Large intestine (tissue), 3 donors: ENCODE measurements around the gene MIPEP. TPM values are rescaled to one million over a fixed set of nuclear protein-coding genes. Genes with fewer than 3 reads are reported as not detected.

ENCODE experiments used
- DNase-seq, 2 donors: peaks; one replicate each; pipeline versions ENCODE4 v3.0.0 to v3.0.0-alpha.2; 2013
- H3K27ac ChIP-seq: one replicate; pipeline ENCODE4 v1.5.1; 2013; ENCODE audit warnings: low read length
- H3K27me3 ChIP-seq: 2 replicates; pipeline ENCODE4 v1.6.1; 2013; ENCODE audit warnings: low read length; ENCODE audit not compliant: control insufficient read depth, insufficient read depth
- H3K36me3 ChIP-seq: 2 replicates; pipeline ENCODE4 v1.6.1; 2013; ENCODE audit warnings: low read length; ENCODE audit not compliant: control insufficient read depth, insufficient read depth
- H3K4me1 ChIP-seq: one replicate; pipeline ENCODE4 v1.6.1; 2013; ENCODE audit warnings: low read length; ENCODE audit not compliant: control insufficient read depth, insufficient read depth
- H3K4me3 ChIP-seq: one replicate; pipeline ENCODE4 v1.5.1; 2013; ENCODE audit warnings: low read length
- H3K9me3 ChIP-seq: one replicate; pipeline ENCODE4 v1.6.1; 2013; ENCODE audit warnings: mild to moderate bottlenecking, low read depth, low read length, moderate library complexity; ENCODE audit not compliant: control insufficient read depth
- WGBS: methylation state at CpG from one replicate; pipeline ENCODE4 v1.1.5; 2013; ENCODE audit warnings: low lambda C conversion rate; ENCODE audit not compliant: insufficient coverage; 5-methylcytosine and 5-hydroxymethylcytosine counted together
- polyA plus RNA-seq: library from polyadenylated mRNA; unstranded; fragments of 120-200 nt; gene quantifications from one replicate; pipeline ENCODE4 v1.2.1, GENCODE V29; 2013

MIPEP gene
- polyA plus RNA-seq, 1 donor: 19.7 TPM

DNA sequence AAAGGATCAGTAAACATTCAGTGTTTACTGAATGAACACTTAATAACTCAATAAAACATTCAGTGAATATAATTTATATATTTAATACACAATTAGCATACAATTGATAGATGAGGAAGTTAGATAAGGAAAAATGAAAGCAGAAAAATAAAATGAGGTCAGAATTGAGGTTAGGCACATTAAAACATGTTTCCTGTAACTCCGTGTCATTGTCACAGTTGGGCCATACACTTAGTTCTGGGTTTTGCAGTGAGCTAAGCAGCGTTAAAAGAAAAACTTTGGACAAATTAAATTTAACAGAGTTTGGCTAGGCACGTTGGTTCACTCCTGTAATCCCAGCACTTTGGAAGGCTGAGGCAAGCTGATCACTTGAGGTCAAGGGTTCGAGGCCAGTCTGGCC lies 71.4 kb downstream of the MIPEP start:
- Histone ChIP-seq H3K4me3 (no peak overlapping the region), H3K9me3 (no peaks in the 10 kb centered on the region), H3K27me3 (no peaks in the 10 kb centered on the region), H3K4me1 (no peaks in the 10 kb centered on the region), H3K27ac (no peak overlapping the region), H3K36me3 (no peaks in the 10 kb centered on the region)
- 92% methylated on average over 2 of the region's 4 CpGs for WGBS
- no peak for DNase-seq

DNA sequence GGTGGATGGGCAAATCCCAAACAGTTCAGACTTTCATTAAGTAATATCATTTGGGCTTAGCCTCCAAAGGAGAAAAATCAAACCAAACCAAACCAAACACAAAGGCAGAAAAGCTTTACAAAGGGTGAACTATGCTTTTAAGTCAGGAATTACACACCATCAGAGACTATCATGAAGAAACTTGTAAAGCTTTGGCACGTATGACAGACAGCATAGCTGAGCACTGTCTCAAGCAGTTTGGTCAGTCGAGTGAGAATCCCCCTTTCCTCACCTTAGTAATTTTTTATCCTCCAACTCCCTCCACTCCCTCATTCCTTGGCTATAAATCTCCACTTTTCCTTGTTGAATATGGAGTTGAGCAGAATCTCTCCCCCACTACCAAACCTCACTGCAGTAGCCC lies 72.1 kb downstream of the MIPEP start:
- no peak for DNase-seq
- Histone ChIP-seq H3K4me1 (no peaks in the 10 kb centered on the region), H3K36me3 (no peaks in the 10 kb centered on the region), H3K9me3 (no peaks in the 10 kb centered on the region), H3K4me3 (no peak overlapping the region), H3K27ac (no peak overlapping the region), H3K27me3 (no peaks in the 10 kb centered on the region)
- 80% methylated on average over 1 of the region's 2 CpGs for WGBS

DNA sequence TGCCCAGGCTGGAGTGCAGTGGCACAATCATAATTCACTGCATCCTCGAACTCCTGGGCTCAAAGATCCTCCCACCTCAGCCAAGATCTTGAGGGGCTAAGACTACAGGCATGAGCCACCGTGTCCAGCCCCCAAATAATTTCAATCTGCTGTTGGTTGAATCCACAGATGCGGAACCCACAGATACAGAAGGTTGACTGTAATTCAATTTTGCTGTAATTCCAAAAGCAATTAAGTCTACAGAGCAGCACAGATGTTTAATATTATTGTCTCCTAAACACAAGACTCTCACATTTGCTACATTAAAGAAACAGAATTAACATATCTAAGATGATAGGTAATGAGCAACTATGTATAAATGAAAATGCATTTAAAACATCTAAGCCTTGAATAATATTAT lies 75.6 kb downstream of the MIPEP start:
- H3K36me3 ChIP-seq: no peaks in the 10 kb centered on the region
- WGBS: 82% methylated on average over 2 of the region's 3 CpGs
- no peak overlapping the region for H3K4me3 ChIP-seq
- no peaks in the 10 kb centered on the region for H3K4me1 ChIP-seq
- H3K27me3 ChIP-seq: no peaks in the 10 kb centered on the region
- H3K27ac ChIP-seq: no peak overlapping the region
- no peaks in the 10 kb centered on the region for H3K9me3 ChIP-seq
- no peak for DNase-seq

DNA sequence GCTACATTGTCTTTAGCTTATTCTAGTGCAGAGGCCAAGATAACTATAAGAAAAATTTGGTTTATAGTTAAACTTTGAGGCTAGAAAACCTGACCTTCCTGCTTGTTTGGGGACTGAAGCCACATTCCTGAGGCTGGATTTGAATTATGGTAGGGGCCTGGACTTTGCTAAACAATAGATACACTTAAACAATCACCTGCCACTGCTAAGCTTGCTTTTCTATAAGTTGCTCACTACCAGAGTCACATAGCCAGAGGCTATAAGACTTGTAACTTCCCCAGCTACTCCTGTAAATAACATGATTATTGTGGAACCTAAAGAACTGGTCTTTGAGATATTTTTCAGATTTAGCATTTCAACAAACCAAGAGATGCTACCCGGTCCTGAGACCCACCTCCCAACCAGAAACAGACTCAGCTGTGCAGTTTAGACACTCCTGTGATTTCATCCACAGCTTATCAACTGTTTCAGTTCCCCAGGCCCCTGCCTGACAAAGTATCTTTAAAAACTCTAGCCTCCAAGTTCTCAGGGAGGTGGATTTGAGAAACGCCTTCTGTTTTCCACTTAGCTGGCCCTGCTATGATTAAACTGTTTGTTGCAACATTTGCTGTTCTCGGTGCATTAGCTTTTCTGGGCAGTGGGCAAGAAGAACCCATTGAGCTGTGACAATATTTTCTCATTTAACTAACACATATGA lies 77.7 kb downstream of the MIPEP start:
- 86% methylated on average over 1 of the region's 3 CpGs for WGBS
- H3K27ac ChIP-seq: no peak overlapping the region
- no peak overlapping the region for H3K4me3 ChIP-seq
- H3K4me1 ChIP-seq: no peaks in the 10 kb centered on the region
- H3K27me3 ChIP-seq: no peaks in the 10 kb centered on the region
- no peaks in the 10 kb centered on the region for H3K9me3 ChIP-seq
- no peaks in the 10 kb centered on the region for H3K36me3 ChIP-seq
- no peak for DNase-seq

DNA sequence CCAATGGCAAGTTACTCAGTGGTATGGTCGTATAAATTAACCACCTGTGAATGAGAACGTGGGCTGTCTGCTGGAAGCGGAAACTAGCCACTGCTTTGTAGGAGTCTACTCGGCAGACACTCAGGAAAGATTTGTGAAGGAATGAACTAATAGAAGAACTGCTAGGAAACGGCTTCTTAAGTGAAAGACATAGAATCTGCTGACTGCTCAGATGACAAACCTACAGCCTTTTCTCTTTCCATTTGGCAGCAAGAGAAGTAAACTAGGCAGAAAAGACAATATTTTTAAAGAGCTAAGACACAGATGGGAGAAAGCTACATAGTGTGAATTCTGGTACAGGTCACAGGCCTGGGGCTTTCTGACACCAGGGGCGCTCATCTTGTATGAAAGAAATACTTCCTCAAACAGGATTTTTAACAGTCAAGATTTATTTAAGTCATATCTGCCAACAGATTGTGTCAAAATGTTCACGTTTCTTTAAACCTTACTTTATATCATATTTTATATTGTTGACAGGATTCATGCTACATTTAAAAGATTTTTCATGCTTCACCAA lies 78.4 kb downstream of the MIPEP start:
- Histone ChIP-seq H3K9me3 (no peaks in the 10 kb centered on the region), H3K27me3 (no peaks in the 10 kb centered on the region), H3K36me3 (no peaks in the 10 kb centered on the region), H3K4me3 (no peak overlapping the region), H3K4me1 (no peaks in the 10 kb centered on the region), H3K27ac (no peak overlapping the region)
- no peak for DNase-seq
- whole genome bisulfite sequencing: no CpG with 5 or more reads among the region's 7 CpGs

DNA sequence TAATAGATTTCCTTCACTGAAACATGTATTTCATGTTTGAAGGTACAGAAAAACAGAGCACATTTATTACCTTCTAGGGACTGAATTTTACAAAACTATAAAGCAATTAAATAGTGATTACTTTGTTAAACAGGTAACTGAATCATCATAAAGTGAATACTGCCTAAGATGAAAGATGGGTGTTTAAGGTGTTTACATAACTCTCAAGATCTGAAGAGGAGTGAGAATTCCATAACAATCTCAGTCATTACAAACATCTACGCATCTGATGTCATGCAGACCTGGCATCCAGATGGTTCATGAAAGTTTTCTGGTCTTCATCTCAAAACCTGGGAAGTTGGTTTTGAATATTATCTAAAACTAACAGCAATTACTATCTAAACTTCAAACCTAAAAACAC lies 80.4 kb downstream of the MIPEP start:
- Histone ChIP-seq H3K4me3 (no peak overlapping the region), H3K9me3 (no peaks in the 10 kb centered on the region), H3K4me1 (no peaks in the 10 kb centered on the region), H3K27me3 (no peaks in the 10 kb centered on the region), H3K27ac (no peak overlapping the region), H3K36me3 (peaks cover 3% of the 10 kb centered on the region)
- DNase-seq: no peak
- WGBS: no CpG with 5 or more reads among the region's 1 CpG

DNA sequence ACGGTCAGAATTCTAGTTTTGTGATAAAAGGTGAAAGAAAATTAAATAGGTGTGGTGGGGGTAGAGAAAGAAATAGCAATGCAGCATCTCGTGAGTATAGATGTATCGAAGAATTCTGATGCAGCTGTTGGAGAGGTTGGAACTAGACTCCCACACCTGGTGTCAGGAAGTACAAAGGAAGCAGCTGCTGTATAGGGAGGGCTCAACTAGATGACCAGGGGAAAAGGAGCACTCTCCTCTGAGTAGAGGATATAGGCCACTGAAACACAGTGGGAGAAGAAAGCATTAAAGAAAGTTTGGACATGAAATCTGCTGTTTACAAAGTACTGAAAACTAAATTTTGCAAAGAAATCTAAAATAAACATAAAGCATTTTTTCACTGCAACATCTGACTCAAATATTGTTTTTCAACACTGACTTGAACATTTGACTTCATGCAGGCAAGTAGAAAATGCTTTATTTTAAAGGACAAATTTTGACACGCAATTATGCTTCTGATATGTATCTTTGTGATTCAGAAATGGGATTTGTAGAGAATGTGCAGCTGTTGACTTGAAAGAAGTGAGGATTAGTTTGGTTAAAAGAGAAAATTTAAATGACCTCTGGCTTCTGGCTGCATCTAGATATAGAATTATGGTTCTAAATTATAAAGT lies 82.2 kb downstream of the MIPEP start:
- no peak overlapping the region for H3K27ac ChIP-seq
- H3K9me3 ChIP-seq: no peaks in the 10 kb centered on the region
- 45% methylated on average over 4 of the region's 4 CpGs for WGBS

DNA sequence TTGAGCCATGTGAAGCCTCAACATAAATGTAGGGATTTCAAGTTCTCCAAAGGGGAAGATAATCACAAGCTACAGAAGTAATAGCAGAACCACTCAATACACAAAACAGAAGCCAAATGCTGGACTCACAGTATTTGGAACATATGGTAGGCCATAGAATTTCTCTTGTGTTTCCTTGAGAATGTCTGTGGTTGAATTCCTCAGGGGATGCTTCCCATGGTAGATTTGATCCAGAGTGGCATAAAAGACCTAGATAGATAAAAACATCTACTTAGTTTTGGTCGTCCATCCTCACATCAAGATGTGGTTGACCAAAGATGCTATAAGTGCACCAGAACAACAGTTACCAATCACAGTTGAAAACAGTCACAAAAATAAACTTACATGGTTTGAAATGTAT lies 83.4 kb downstream of the MIPEP start:
- Histone ChIP-seq H3K4me1 (no peaks in the 10 kb centered on the region), H3K27me3 (no peaks in the 10 kb centered on the region), H3K4me3 (no peak overlapping the region), H3K36me3 (peaks cover 6% of the 10 kb centered on the region), H3K27ac (no peak overlapping the region), H3K9me3 (no peaks in the 10 kb centered on the region)
- no peak for DNase-seq
- 100% methylated on average over 1 of the region's 1 CpG for WGBS

More for the DNA sequence above, 82.2 kb downstream of the MIPEP start:
- no peak for DNase-seq
- Histone ChIP-seq H3K27me3 (no peaks in the 10 kb centered on the region), H3K36me3 (peaks cover 3% of the 10 kb centered on the region), H3K4me1 (no peaks in the 10 kb centered on the region), H3K4me3 (no peak overlapping the region)

DNA sequence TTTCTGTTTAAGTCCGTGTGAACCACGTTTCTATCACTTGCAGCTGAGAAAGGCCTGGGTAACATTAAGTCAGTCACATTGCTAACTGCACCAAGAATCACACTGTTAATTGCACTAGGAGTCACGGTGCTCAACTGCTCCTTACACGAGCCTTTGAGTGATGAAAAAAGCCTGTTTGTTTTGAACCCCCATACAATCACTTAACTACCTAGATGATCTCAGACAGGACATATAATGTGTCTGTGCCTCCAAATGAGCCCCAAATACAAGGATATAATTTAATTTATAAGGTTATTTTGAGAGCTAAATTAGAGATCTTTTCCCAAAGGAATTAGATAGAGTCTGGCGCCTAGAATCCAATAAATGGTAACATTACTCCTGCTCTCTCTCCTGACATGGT lies 84.1 kb downstream of the MIPEP start:
- no peaks in the 10 kb centered on the region for H3K4me1 ChIP-seq
- no peaks in the 10 kb centered on the region for H3K9me3 ChIP-seq
- no peaks in the 10 kb centered on the region for H3K27me3 ChIP-seq
- no peak overlapping the region for H3K4me3 ChIP-seq
- no peak for DNase-seq
- H3K36me3 ChIP-seq: peaks cover 6% of the 10 kb centered on the region
- no CpG with 5 or more reads among the region's 5 CpGs for WGBS
- H3K27ac ChIP-seq: no peak overlapping the region

DNA sequence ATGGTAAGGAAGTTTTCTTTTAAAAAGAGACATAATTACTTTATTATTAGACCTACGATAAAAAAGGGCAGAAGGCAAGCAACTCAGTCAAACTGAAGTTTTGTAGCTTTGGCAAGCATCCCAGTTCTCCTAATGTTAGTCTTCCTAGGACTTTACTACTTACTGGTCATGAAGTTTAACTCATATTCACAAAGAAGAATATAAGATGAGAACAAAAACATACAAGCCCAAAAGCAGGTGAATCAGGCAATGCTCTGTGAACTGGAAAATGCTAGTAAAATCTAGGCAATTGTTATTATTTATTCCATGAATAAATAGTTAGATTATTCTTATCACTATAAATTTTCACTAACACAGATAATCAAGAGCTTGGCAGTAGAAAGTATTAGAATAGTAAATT lies 85.0 kb downstream of the MIPEP start:
- Histone ChIP-seq H3K27me3 (no peaks in the 10 kb centered on the region), H3K27ac (no peak overlapping the region), H3K4me3 (no peak overlapping the region), H3K9me3 (no peaks in the 10 kb centered on the region), H3K36me3 (peaks cover 6% of the 10 kb centered on the region), H3K4me1 (no peaks in the 10 kb centered on the region)
- no peak for DNase-seq
- 100% methylated on average over 1 of the region's 1 CpG for WGBS
